H1 (cell line): ENCODE measurements around the gene TIGIT. TPM values are rescaled to one million over a fixed set of nuclear protein-coding genes. Genes with fewer than 3 reads are reported as not detected.

Experiments
- CTCF ChIA-PET: fragments of 300-600 bp; sonication (Branson Sonifier 250); formaldehyde crosslinking; loops from one replicate; lab custom pipeline; 2021; ENCODE audit not compliant: partially characterized antibody; lab: Charles Lee
- POLR2A ChIA-PET: fragments of 300-600 bp; sonication (Branson Sonifier 250); formaldehyde crosslinking; loops from one replicate; lab custom pipeline; 2021; ENCODE audit warnings: inconsistent platforms; ENCODE audit not compliant: partially characterized antibody; lab: Charles Lee
- DNase-seq, 2 experiments: peaks; one replicate each; pipeline versions ENCODE4 v3.0.0 to v3.0.0-alpha.2; 2010 to 2022; ENCODE audit warnings: low spot score in 2 of 2, low read depth in 1 of 2, mixed read lengths in 1 of 2
- FAIRE-seq: peaks from 2 replicates; lab custom pipeline; 2011; peaks lifted over from hg19 to GRCh38; lab: Jason Lieb, UNC
- H2AFZ ChIP-seq: 2 replicates; pipeline ENCODE4 v1.8.1; 2012; ENCODE audit warnings: low read length, inconsistent platforms
- H2AK5ac ChIP-seq: 2 replicates; pipeline ENCODE4 v1.6.1; 2013; ENCODE audit warnings: low read depth, low read length
- H2BK120ac ChIP-seq: replicated peaks from 2 replicates; pipeline ENCODE3; 2013; ENCODE audit warnings: low read depth, low read length, inconsistent platforms
- H2BK12ac ChIP-seq: 2 replicates; pipeline ENCODE4 v1.6.1; 2013; ENCODE audit warnings: low read depth, low read length
- H2BK15ac ChIP-seq: 2 replicates; pipeline ENCODE4 v1.6.1; 2013; ENCODE audit warnings: low read length
- H2BK20ac ChIP-seq: 2 replicates; pipeline ENCODE4 v1.6.1; 2013; ENCODE audit warnings: low read length
- H2BK5ac ChIP-seq: 2 replicates; pipeline ENCODE4 v1.6.1; 2013; ENCODE audit warnings: low read depth, low read length
- H3K14ac ChIP-seq: 2 replicates; pipeline ENCODE4 v1.6.1; 2013; ENCODE audit warnings: inconsistent platforms; ENCODE audit not compliant: insufficient read length
- H3K18ac ChIP-seq: 2 replicates; pipeline ENCODE4 v1.6.1; 2013; ENCODE audit warnings: low read length; ENCODE audit errors: extremely low read depth
- H3K23ac ChIP-seq: 2 replicates; pipeline ENCODE4 v1.6.1; 2013; ENCODE audit warnings: inconsistent platforms; ENCODE audit not compliant: insufficient read length
- H3K23me2 ChIP-seq: 2 replicates; pipeline ENCODE4 v1.6.1; 2013; ENCODE audit warnings: low read depth, low read length
- H3K27ac ChIP-seq: 2 replicates; pipeline ENCODE4 v1.6.1; 2011; ENCODE audit warnings: low read depth, low read length, inconsistent platforms
- H3K27me3 ChIP-seq, 4 experiments: replicated peaks in 1 of 4; 1 replicate in 1 of 4; 2 replicates in 3 of 4; pipeline versions ENCODE4 v1.6.1 to v1.8.1; 2011 to 2013; ENCODE audit warnings: low read length in 3 of 4, mild to moderate bottlenecking in 3 of 4, inconsistent platforms in 2 of 4, mixed read lengths in 2 of 4, moderate library complexity in 1 of 4; ENCODE audit not compliant: control insufficient read depth in 3 of 4, insufficient read depth in 3 of 4; ENCODE audit errors: extremely low read depth in 1 of 4
- H3K36me3 ChIP-seq, 4 experiments: 2 replicates each; pipeline versions ENCODE4 v1.6.1 to v1.8.1; 2011 to 2013; ENCODE audit warnings: mild to moderate bottlenecking in 4 of 4, low read length in 3 of 4, moderate library complexity in 2 of 4, control low read depth in 1 of 4, inconsistent platforms in 1 of 4; ENCODE audit not compliant: insufficient read depth in 4 of 4, control insufficient read depth in 2 of 4
- H3K4ac ChIP-seq: replicated peaks from 2 replicates; pipeline ENCODE3; 2013; ENCODE audit warnings: low read length, low read depth, mixed read lengths, inconsistent platforms; ENCODE audit not compliant: insufficient read length
- H3K4me1 ChIP-seq, 4 experiments: replicated peaks in 1 of 4; 1 replicate in 1 of 4; 2 replicates in 3 of 4; pipeline versions ENCODE4 v1.6.1 to v1.8.1; 2011 to 2013; ENCODE audit warnings: low read length in 3 of 4, inconsistent platforms in 2 of 4, mixed read lengths in 1 of 4; ENCODE audit not compliant: insufficient read depth in 4 of 4, control insufficient read depth in 3 of 4
- H3K4me2 ChIP-seq, 2 experiments: 2 replicates each; pipeline versions ENCODE4 v1.6.1 to v1.8.1; 2011 to 2013; ENCODE audit warnings: low read depth in 2 of 2, low read length in 2 of 2, control low read depth in 1 of 2, inconsistent platforms in 1 of 2, mild to moderate bottlenecking in 1 of 2; ENCODE audit not compliant: insufficient read depth in 1 of 2
- H3K4me3 ChIP-seq, 4 experiments: fragments of 200-600, 300-600 bp in 1 of 4; sonication (generic), shearing (Covaris generic), sonication (Bioruptor Twin) in 1 of 4; 2 replicates each; pipeline versions ENCODE4 v1.5.1 to v1.8.1; 2011 to 2016; ENCODE audit warnings: low read length in 4 of 4, low read depth in 3 of 4, control low read depth in 2 of 4, inconsistent platforms in 2 of 4, mild to moderate bottlenecking in 2 of 4, mixed read lengths in 1 of 4, moderate library complexity in 1 of 4; ENCODE audit not compliant: insufficient read depth in 2 of 4; ENCODE audit errors: extremely low read depth in 1 of 4
- H3K56ac ChIP-seq: replicated peaks from 2 replicates; pipeline ENCODE3; 2013; ENCODE audit warnings: low read depth, mild to moderate bottlenecking, mixed read lengths, low read length, inconsistent platforms; ENCODE audit not compliant: insufficient read length
- H3K79me1 ChIP-seq: 2 replicates; pipeline ENCODE4 v1.6.1; 2013; ENCODE audit warnings: low read depth, low read length, control low read depth
- H3K79me2 ChIP-seq, 2 experiments: 2 replicates each; pipeline versions ENCODE4 v1.6.1 to v1.8.1; 2012 to 2013; ENCODE audit warnings: low read length in 2 of 2, mild to moderate bottlenecking in 2 of 2, inconsistent platforms in 1 of 2; ENCODE audit not compliant: insufficient read depth in 2 of 2, control insufficient read depth in 1 of 2
- H3K9ac ChIP-seq, 4 experiments: replicated peaks in 1 of 4; 1 replicate in 1 of 4; 2 replicates in 3 of 4; pipeline versions ENCODE4 v1.6.1 to v1.8.1; 2011 to 2013; ENCODE audit warnings: low read depth in 3 of 4, low read length in 3 of 4, control low read depth in 2 of 4, mild to moderate bottlenecking in 2 of 4, moderate library complexity in 2 of 4, inconsistent platforms in 1 of 4; ENCODE audit errors: extremely low read depth in 1 of 4
- H3K9me3 ChIP-seq, 2 experiments: 2 replicates each; pipeline versions ENCODE4 v1.6.1 to v1.8.1; 2012 to 2013; ENCODE audit warnings: mild to moderate bottlenecking in 2 of 2, moderate library complexity in 2 of 2, control low read depth in 1 of 2, inconsistent platforms in 1 of 2, low read depth in 1 of 2, low read length in 1 of 2, mixed read lengths in 1 of 2; ENCODE audit not compliant: insufficient read depth in 2 of 2
- H4K20me1 ChIP-seq, 2 experiments: replicated peaks in 1 of 2; 2 replicates each; pipeline versions ENCODE3 to v1.8.1; 2011 to 2013; ENCODE audit warnings: inconsistent platforms in 2 of 2, low read length in 2 of 2, mild to moderate bottlenecking in 1 of 2; ENCODE audit not compliant: insufficient read depth in 2 of 2, control insufficient read depth in 1 of 2
- H4K5ac ChIP-seq: 2 replicates; pipeline ENCODE4 v1.6.1; 2013; ENCODE audit warnings: low read length, low read depth, mixed read lengths, inconsistent platforms; ENCODE audit not compliant: insufficient read length
- H4K8ac ChIP-seq: 2 replicates; pipeline ENCODE4 v1.8.0; 2013; ENCODE audit warnings: mild to moderate bottlenecking, moderate library complexity, low read length, inconsistent platforms; ENCODE audit not compliant: insufficient read depth; ENCODE audit errors: extremely low read depth
- H4K91ac ChIP-seq: replicated peaks from 2 replicates; pipeline ENCODE3; 2013; ENCODE audit warnings: low read length, mixed read lengths, inconsistent platforms; ENCODE audit not compliant: insufficient read length
- BRCA1 ChIP-seq: IDR thresholded peaks from 2 replicates; pipeline ENCODE4 v1.6.1; 2012; ENCODE audit warnings: low read depth, low read length, improper control_type of control experiment
- WGBS, 2 experiments: shearing (Covaris generic) in 1 of 2; methylation state at CpG; one replicate each; pipeline versions ENCODE4 v1.1.6 to v1.1.7; 2013 to 2015; ENCODE audit warnings: low lambda C conversion rate in 2 of 2, mixed read lengths in 2 of 2, inconsistent platforms in 1 of 2, low coverage in 1 of 2, missing lambda C conversion rate in 1 of 2; ENCODE audit not compliant: insufficient replicate concordance in 2 of 2, insufficient coverage in 1 of 2, insufficient read length in 1 of 2; ENCODE audit errors: extremely low coverage in 1 of 2, missing lambda C conversion rate in 1 of 2; 5-methylcytosine and 5-hydroxymethylcytosine counted together
- polyA plus RNA-seq, 7 experiments: library from polyadenylated mRNA; depleted of rRNA in 3 of 7; stranded (reverse) in 5 of 7; unstranded in 2 of 7; fragments of >200 nt in 5 of 7; fragments of 200-250 nt in 2 of 7; gene quantifications; 1 replicate in 5 of 7; 2 replicates in 1 of 7; 4 replicates in 1 of 7; pipeline versions ENCODE4 v1.2.1 to v1.2.3, GENCODE V29; 2011 to 2013; ENCODE audit warnings: missing spikeins in 2 of 7, mixed read lengths in 2 of 7
- total RNA-seq: library from RNA; stranded (reverse); fragmentation: NEBNext Ultra II Directional; extraction: Animal tissue kit (Norgen Biotek cat#: 25700); gene quantifications from 2 replicates; pipeline ENCODE4 v1.2.1, GENCODE V29; 2021

Gene TIGIT
- total and polyA plus RNA-seq, 2 of the 8 experiments (the other 6 are each of a cell fraction or from before 2014, with no cell fraction given), result 0.02 TPM; not detected in 1

- H3K9ac ChIP-seq, result no peak overlapping the region
- no peak overlapping the region for H3K56ac ChIP-seq
- H4K91ac ChIP-seq, result no peak overlapping the region
- FAIRE-seq (no peak), DNase-seq (no peak)
- H3K79me1 ChIP-seq, result no peaks in the 10 kb centered on the region
- H2BK15ac ChIP-seq, result no peak overlapping the region
- no peak overlapping the region for H4K8ac ChIP-seq
- H2AFZ ChIP-seq, result no peak overlapping the region
- H3K23me2 ChIP-seq, result no peaks in the 10 kb centered on the region
- H3K27me3 ChIP-seq, result no peaks in the 10 kb centered on the region
- H2BK20ac ChIP-seq, result no peak overlapping the region
- no peaks in the 10 kb centered on the region for H3K9me3 ChIP-seq
- TF ChIP-seq BRCA1, result no peak
- H2AK5ac ChIP-seq, result no peak overlapping the region
- no peak overlapping the region for H3K14ac ChIP-seq
- H2BK12ac ChIP-seq, result no peak overlapping the region
- H4K20me1 ChIP-seq, result no peaks in the 10 kb centered on the region
- no peak overlapping the region for H3K18ac ChIP-seq
- ChIA-PET CTCF (interaction anchor here (0.6 to 3.0 kb wide), 9 partner anchors 9 to 1391 kb away, joined by 3 to 16 read pairs (median 5); no protein-coding TSS in a partner anchor), POLR2A (interaction anchor here (1.4 kb wide), 1 partner anchor 12 kb away, joined by 3 read pairs; no protein-coding TSS in a partner anchor)
- no peak overlapping the region for H3K23ac ChIP-seq
- no peak overlapping the region for H3K27ac ChIP-seq
- WGBS, 2 experiments, result 97% methylated on average over 5 of the region's 5 CpGs; no CpG with 5 or more reads in 1 of the 2 experiments
- H4K5ac ChIP-seq, result no peak overlapping the region
- H3K4ac ChIP-seq, result no peak overlapping the region
- H3K4me3 ChIP-seq, result no peak overlapping the region
- H3K4me1 ChIP-seq, result no peaks in the 10 kb centered on the region
- no peaks in the 10 kb centered on the region for H3K36me3 ChIP-seq
- no peak overlapping the region for H3K4me2 ChIP-seq
- no peaks in the 10 kb centered on the region for H3K79me2 ChIP-seq
- H2BK5ac ChIP-seq, result no peak overlapping the region
- H2BK120ac ChIP-seq, result no peak overlapping the region
These were observed 6.3 kb downstream of the TIGIT start for GRCh38 chr3:114299941-114300624.
